CD4-positive, alpha-beta memory T cell (primary cell): Measurements from ENCODE around the gene PGAM2. TPM values are rescaled to one million over a fixed set of nuclear protein-coding genes. Genes with fewer than 3 reads are reported as not detected.

Experiments
- CTCF ChIA-PET: fragments of 350-600 bp; sonication (Branson Sonifier 250); formaldehyde crosslinking; loops from one replicate; lab custom pipeline; 2021; ENCODE audit warnings: inconsistent platforms; ENCODE audit not compliant: partially characterized antibody; lab: Charles Lee
- POLR2A ChIA-PET: fragments of 350-600 bp; sonication (Branson Sonifier 250); formaldehyde crosslinking; loops from one replicate; lab custom pipeline; 2021; ENCODE audit not compliant: partially characterized antibody; lab: Charles Lee
- DNase-seq, 5 donors: peaks; one replicate each; pipeline versions ENCODE4 v3.0.0 to v3.0.0-alpha.2; 2020 to 2022; ENCODE audit warnings: mixed read lengths in 1 of 5
- H3K27ac ChIP-seq: one replicate; pipeline ENCODE4 v1.7.0; 2013; ENCODE audit warnings: low read depth, low read length
- H3K27me3 ChIP-seq: 2 replicates; pipeline ENCODE4 v1.7.0; 2013; ENCODE audit warnings: mild to moderate bottlenecking, low read length, moderate library complexity; ENCODE audit not compliant: insufficient read depth
- H3K36me3 ChIP-seq: 2 replicates; pipeline ENCODE4 v1.7.0; 2013; ENCODE audit warnings: mild to moderate bottlenecking, low read length, moderate library complexity; ENCODE audit not compliant: insufficient read depth
- H3K4me1 ChIP-seq: 2 replicates; pipeline ENCODE4 v1.7.0; 2013; ENCODE audit warnings: mild to moderate bottlenecking, low read length, moderate library complexity; ENCODE audit not compliant: insufficient read depth
- H3K4me3 ChIP-seq, 2 donors: one replicate each; pipeline ENCODE4 v1.7.0; 2013; ENCODE audit warnings: low read length in 2 of 2, mild to moderate bottlenecking in 1 of 2
- H3K9me3 ChIP-seq, 2 donors: one replicate each; pipeline ENCODE4 v1.7.0; 2013; ENCODE audit warnings: low read length in 2 of 2, control low read depth in 1 of 2; ENCODE audit not compliant: control insufficient read depth in 1 of 2
- H3K27ac Mint-ChIP-seq, 7 donors: one replicate each; pipeline ENCODE4 v1.8.0; 2020 to 2021; ENCODE audit warnings: mixed read lengths in 7 of 7, mild to moderate bottlenecking in 6 of 7, inconsistent platforms in 3 of 7, moderate library complexity in 3 of 7
- H3K27me3 Mint-ChIP-seq, 2 donors: one replicate each; pipeline ENCODE4 v1.8.0; 2020 to 2021; ENCODE audit warnings: mixed read lengths in 2 of 2
- H3K36me3 Mint-ChIP-seq, 2 donors: one replicate each; pipeline ENCODE4 v1.8.0; 2020 to 2021; ENCODE audit warnings: mixed read lengths in 2 of 2, inconsistent platforms in 1 of 2, mild to moderate bottlenecking in 1 of 2
- H3K4me1 Mint-ChIP-seq, 4 donors: one replicate each; pipeline ENCODE4 v1.8.0; 2020 to 2021; ENCODE audit warnings: mixed read lengths in 4 of 4, mild to moderate bottlenecking in 1 of 4
- H3K4me3 Mint-ChIP-seq, 8 donors: one replicate each; pipeline ENCODE4 v1.8.0; 2020 to 2021; ENCODE audit warnings: mixed read lengths in 8 of 8, mild to moderate bottlenecking in 7 of 8, moderate library complexity in 6 of 8, inconsistent platforms in 3 of 8
- H3K9me3 Mint-ChIP-seq, 8 donors: one replicate each; pipeline ENCODE4 v1.8.0; 2020 to 2021; ENCODE audit warnings: mixed read lengths in 8 of 8, mild to moderate bottlenecking in 5 of 8, inconsistent platforms in 3 of 8, moderate library complexity in 1 of 8
- intact Hi-C: fragments of 100-400 bp; cut with micrococcal nuclease; formaldehyde crosslinking; loops from one replicate; pipeline ENCODE4 v1.15.1; 2023
- polyA plus RNA-seq, 2 donors: library from polyadenylated mRNA; unstranded; fragments of 300-500 nt; fragmentation: Illumina TruSeq; gene quantifications; one replicate each; pipeline ENCODE4 v1.2.3, GENCODE V29; 2021
- total RNA-seq, 2 experiments: library from RNA; stranded (reverse); gene quantifications; one replicate each; pipeline ENCODE4 v1.2.3, GENCODE V29; 2021

The PGAM2 gene
- total and polyA plus RNA-seq, 4 experiments from 2014 or later: 1.1 to 1.5 TPM; not detected in 2

DNA sequence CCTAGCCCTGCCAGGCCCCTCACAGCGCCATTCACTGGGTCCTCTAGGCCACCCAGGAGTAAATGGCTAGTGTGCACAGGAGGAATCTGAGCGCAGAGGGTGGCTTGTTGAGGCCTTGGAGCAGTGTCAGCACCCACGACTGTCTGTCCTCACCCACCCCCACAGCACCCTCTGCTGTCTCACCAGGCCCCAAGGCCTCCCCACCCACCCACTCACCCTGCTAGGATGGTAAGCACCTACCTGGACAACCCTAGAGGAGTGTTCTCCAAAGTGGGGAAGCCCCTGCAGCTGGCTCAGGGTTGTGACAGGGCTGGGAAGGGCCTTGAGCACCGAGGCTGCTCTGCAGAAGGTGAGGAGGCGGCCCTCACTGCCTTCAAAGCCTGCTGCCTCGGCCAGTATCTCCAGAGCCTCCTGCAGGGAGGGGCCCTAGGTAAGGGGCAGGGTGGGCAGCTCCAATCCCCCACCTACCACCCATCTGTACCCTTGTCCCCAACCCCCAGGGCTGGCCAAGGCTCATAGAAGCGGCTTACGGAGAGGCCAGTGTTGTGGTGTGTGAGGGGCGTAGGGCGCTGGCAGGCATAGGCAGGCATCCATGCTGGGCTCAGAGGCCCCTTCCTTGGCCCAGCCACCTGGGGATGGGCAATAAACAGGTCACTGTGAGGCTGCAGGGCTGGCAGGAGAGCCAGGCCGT, 14.1 kb upstream of the PGAM2 start:
- POLR2A ChIA-PET: interaction anchor here (1.4 to 3.5 kb wide), 2 partner anchors 13 to 35 kb away, joined by 5 to 29 read pairs; partner anchors contain the start of gene DBNL
- H3K36me3 ChIP-seq: peaks cover 48% of the 10 kb centered on the region
- no peak overlapping the region for H3K4me3 Mint-ChIP-seq

DNA sequence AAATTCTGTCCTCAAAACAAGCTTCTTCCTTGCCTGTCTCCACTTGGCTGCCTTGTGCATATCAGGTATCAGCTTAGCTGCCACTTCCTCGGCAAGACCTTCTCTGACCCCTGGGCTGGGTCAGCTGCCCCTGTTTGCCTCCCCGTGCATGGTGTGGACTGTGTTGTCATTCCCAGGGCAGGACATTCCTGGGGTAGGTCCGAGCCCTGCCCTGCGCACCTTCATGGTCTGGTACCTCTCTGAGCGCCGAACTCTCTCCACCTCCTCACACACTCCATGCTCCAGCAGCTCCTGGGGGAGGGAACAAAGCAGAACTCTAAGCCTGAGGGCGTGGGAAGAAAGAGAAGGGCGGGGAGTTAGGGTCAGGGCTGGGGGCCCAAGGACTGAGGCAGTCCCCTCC, 13.2 kb upstream of the PGAM2 start:
- H3K27me3 Mint-ChIP-seq: no peaks in the 10 kb centered on the region
- peaks cover 13 to 37% (median 20%) of the 10 kb centered on the region in 4 donors for H3K4me1 Mint-ChIP-seq
- H3K27ac ChIP-seq: no peak overlapping the region
- H3K27me3 ChIP-seq: no peaks in the 10 kb centered on the region
- no peak overlapping the region for H3K4me3 ChIP-seq
- ChIA-PET CTCF (no interaction called here), POLR2A (interaction anchor here (0.7 to 3.5 kb wide), 3 partner anchors 12 to 34 kb away, joined by 4 to 29 read pairs (median 5); partner anchors contain the start of gene DBNL)
- H3K27ac Mint-ChIP-seq: peak overlapping the region in 2 of 7 donors; percentile 53 to 59
- no peak overlapping the region for H3K4me3 Mint-ChIP-seq
- peaks cover 0 to 2% (median 0%) of the 10 kb centered on the region in 8 donors for H3K9me3 Mint-ChIP-seq
- H3K36me3 ChIP-seq: peaks cover 48% of the 10 kb centered on the region
- H3K9me3 ChIP-seq: no peaks in the 10 kb centered on the region
- peaks cover 23% of the 10 kb centered on the region for H3K4me1 ChIP-seq
- intact Hi-C loops: no loop called here
- peaks cover 20 to 56% of the 10 kb centered on the region in 2 donors for H3K36me3 Mint-ChIP-seq
- no peak for DNase-seq

More for the DNA sequence above, 14.1 kb upstream of the PGAM2 start:
- H3K9me3 ChIP-seq: no peaks in the 10 kb centered on the region
- CTCF ChIA-PET: no interaction called here
- Mint-ChIP-seq H3K4me1 (peaks cover 16 to 42% (median 20%) of the 10 kb centered on the region in 4 donors), H3K27me3 (no peaks in the 10 kb centered on the region), H3K27ac (no peak overlapping the region), H3K36me3 (peaks cover 20 to 53% of the 10 kb centered on the region in 2 donors), H3K9me3 (peaks cover 0 to 2% (median 0%) of the 10 kb centered on the region in 8 donors)
- H3K4me1 ChIP-seq: peaks cover 23% of the 10 kb centered on the region
- H3K27ac ChIP-seq: no peak overlapping the region
- intact Hi-C loops: loop anchor here (5.0 kb wide), 1 partner anchor 493 kb away; the partner anchor contains the start of gene DDX56
- no peak for DNase-seq
- no peak overlapping the region for H3K4me3 ChIP-seq
- H3K27me3 ChIP-seq: no peaks in the 10 kb centered on the region

DNA sequence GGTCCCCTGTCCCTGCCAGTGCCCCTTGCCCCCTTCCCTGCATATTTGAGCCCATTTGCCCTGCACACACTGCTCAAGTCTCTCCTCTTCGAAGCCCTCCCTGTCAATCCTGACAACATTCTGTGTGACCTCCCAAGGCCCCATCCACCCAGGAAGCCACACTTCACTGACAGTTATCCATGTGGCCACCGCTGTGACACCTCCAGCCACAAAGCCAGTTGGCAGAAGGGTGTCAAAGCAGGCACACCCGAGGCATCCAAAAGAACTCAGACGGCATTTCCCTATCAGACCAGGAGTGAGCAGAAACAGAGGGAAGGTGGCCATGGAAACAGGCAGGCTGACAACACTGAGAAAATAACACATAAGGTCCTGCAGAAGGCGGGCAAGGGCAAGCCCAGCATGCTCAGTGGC, 12.3 kb upstream of the PGAM2 start:
- POLR2A ChIA-PET: interaction anchor here (0.7 kb wide), 1 partner anchor 13 kb away, joined by 4 read pairs; no protein-coding TSS in a partner anchor
- H3K36me3 Mint-ChIP-seq: peaks cover 20 to 63% of the 10 kb centered on the region in 2 donors

DNA sequence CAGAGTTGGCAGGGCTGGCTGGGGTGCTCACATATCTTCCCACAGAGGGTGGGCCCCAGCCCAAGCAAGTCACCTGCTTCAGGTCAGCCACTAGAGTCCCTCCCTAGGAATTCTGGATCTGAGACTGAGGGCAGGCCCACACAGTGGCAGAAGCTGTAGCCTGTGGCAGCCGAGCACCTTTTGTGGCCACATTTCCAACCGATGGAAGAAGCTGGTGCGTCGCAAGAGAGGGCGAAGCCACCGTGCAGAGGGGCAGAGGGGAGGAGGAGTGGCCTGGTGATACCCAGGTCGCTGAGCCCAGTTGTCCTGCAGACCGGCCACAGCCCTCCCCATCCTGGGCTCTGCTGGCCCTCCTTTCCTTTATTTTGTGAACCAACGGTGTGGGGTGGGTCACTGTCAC, 11.7 kb upstream of the PGAM2 start:
- Mint-ChIP-seq H3K27me3 (no peaks in the 10 kb centered on the region), H3K9me3 (peaks cover 0 to 2% (median 0%) of the 10 kb centered on the region in 8 donors), H3K27ac (no peak overlapping the region), H3K4me3 (no peak overlapping the region), H3K4me1 (peaks cover 11 to 31% (median 23%) of the 10 kb centered on the region in 4 donors), H3K36me3 (peaks cover 23 to 68% of the 10 kb centered on the region in 2 donors)
- DNase-seq: no peak
- no peaks in the 10 kb centered on the region for H3K9me3 ChIP-seq
- no peak overlapping the region for H3K27ac ChIP-seq
- CTCF ChIA-PET: no interaction called here
- no peak overlapping the region for H3K4me3 ChIP-seq
- intact Hi-C loops: no loop called here
- H3K36me3 ChIP-seq: peaks cover 55% of the 10 kb centered on the region
- peaks cover 23% of the 10 kb centered on the region for H3K4me1 ChIP-seq
- no peaks in the 10 kb centered on the region for H3K27me3 ChIP-seq
- POLR2A ChIA-PET: no interaction called here

More for the DNA sequence above, 12.3 kb upstream of the PGAM2 start:
- Histone ChIP-seq H3K36me3 (peaks cover 53% of the 10 kb centered on the region), H3K9me3 (no peaks in the 10 kb centered on the region), H3K27ac (no peak overlapping the region), H3K27me3 (no peaks in the 10 kb centered on the region), H3K4me3 (no peak overlapping the region), H3K4me1 (peaks cover 23% of the 10 kb centered on the region)
- no peak for DNase-seq
- Mint-ChIP-seq H3K27me3 (no peaks in the 10 kb centered on the region), H3K4me3 (no peak overlapping the region), H3K27ac (peak overlapping the region in 3 of 7 donors; percentile 19 to 48 (median 29)), H3K9me3 (peaks cover 0 to 2% (median 0%) of the 10 kb centered on the region in 8 donors), H3K4me1 (peaks cover 11 to 31% (median 19%) of the 10 kb centered on the region in 4 donors)
- intact Hi-C loops: no loop called here
- CTCF ChIA-PET: no interaction called here

DNA sequence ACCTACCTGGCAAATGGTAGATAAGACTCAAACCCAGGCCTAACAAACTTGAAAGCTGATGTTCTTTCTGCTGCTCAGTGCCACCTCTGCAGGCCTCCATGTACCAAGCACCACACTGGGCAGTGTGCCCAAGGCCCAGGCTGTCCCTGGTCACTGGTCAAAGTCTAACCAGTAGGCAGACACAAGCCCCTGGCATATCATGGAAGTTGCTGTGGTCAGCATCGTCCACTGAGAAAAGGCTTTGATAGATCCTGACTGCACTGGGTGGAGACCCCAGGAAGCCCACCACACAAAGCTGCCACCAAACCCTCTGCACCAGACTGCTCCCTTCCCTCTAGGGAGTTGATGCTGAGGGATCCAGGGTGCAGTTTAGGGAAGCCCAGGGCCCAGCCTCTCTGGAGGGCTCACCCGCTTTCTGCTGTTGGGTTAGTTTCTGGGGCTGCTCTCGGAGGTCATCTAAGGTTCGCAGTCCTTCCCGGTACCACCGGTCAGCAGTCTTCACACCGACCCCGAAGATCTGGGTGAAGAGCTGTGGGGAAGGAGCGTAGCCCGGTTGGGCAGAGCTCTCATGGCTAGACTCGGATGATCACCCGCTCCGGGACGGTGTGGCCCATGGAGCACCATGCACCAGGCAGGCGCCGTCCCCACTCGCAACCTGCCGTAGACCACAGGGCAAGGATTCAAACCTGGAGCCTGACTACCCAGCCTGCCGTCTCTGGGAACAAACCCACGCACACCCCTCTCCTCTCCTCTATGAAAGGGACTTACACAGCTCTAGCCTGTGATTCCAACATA, 10.9 kb upstream of the PGAM2 start:
- Histone ChIP-seq H3K4me1 (peaks cover 19% of the 10 kb centered on the region), H3K36me3 (peaks cover 55% of the 10 kb centered on the region)
- CTCF ChIA-PET: interaction anchor here (0.7 kb wide), 1 partner anchor 764 kb away, joined by 3 read pairs; no protein-coding TSS in a partner anchor

DNA sequence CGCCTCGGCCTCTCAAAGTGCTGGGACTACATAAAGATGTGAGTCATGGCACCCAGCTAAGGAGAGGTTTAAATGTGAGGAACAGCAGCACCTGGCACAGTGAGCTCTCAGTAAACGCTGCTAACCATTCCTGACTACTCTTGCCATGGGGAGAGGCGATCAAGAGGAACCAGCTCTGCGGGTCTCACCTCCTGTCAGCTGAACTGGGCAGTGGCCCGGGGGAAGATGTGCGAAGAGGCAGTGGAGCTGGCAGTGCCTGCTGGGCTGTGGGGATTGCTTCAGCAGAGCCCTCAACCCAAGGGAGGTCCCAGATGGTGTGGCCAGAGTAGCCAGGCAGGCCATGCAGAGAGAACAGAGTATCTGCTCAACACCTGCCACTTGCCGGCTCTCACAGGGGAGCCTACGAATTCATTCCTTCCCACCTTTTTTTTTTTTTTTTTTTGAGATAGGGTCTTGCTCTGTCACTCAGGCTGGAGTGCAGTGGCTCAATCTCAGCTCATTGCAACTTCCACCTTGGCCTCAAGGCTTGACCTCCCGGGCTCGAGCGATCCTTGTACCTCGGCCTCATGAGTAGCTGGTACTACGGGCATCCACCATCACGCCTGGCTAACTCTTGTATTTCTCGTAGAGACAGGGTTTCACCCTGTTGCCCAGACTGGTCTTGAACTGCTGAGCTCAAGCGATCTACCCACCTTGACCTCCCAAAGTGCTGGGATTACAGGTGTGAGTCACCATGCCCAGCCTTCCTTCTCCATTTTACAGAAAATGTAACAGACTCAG, 10.1 kb upstream of the PGAM2 start:
- POLR2A ChIA-PET: interaction anchor here (0.6 to 1.5 kb wide), 3 partner anchors 9 to 121 kb away, joined by 3 to 7 read pairs (median 3); partner anchors contain the start of gene PGAM2
- H3K9me3 ChIP-seq: no peaks in the 10 kb centered on the region
- no peak overlapping the region for H3K4me3 Mint-ChIP-seq
- no peak overlapping the region for H3K27ac ChIP-seq
- DNase-seq: no peak
- H3K27me3 ChIP-seq: no peaks in the 10 kb centered on the region
- H3K36me3 Mint-ChIP-seq: peaks cover 18 to 57% of the 10 kb centered on the region in 2 donors
- peak overlapping the region in 2 of 7 donors; percentile 24 to 47 for H3K27ac Mint-ChIP-seq
- H3K36me3 ChIP-seq: peaks cover 55% of the 10 kb centered on the region
- no peaks in the 10 kb centered on the region for H3K9me3 Mint-ChIP-seq
- H3K4me1 Mint-ChIP-seq: peaks cover 4 to 20% (median 12%) of the 10 kb centered on the region in 4 donors
- intact Hi-C loops: no loop called here
- H3K27me3 Mint-ChIP-seq: no peaks in the 10 kb centered on the region
- CTCF ChIA-PET: interaction anchor here (0.7 to 0.8 kb wide), 2 partner anchors 23 to 765 kb away, joined by 3 read pairs; no protein-coding TSS in a partner anchor
- H3K4me1 ChIP-seq: peaks cover 11% of the 10 kb centered on the region
- H3K4me3 ChIP-seq: no peak overlapping the region

More for the DNA sequence above, 10.9 kb upstream of the PGAM2 start:
- peaks cover 10 to 28% (median 19%) of the 10 kb centered on the region in 4 donors for H3K4me1 Mint-ChIP-seq
- no peak overlapping the region for H3K27ac ChIP-seq
- no peak overlapping the region for H3K4me3 Mint-ChIP-seq
- H3K27me3 ChIP-seq: no peaks in the 10 kb centered on the region
- no peaks in the 10 kb centered on the region for H3K9me3 ChIP-seq
- no peak overlapping the region for H3K4me3 ChIP-seq
- H3K36me3 Mint-ChIP-seq: peaks cover 23 to 65% of the 10 kb centered on the region in 2 donors
- peaks cover 0 to under 1% (median 0%) of the 10 kb centered on the region in 8 donors for H3K9me3 Mint-ChIP-seq
- no peak for DNase-seq
- intact Hi-C loops: no loop called here
- POLR2A ChIA-PET: interaction anchor here (0.8 to 1.5 kb wide), 2 partner anchors 10 to 31 kb away, joined by 3 to 7 read pairs; partner anchors contain the start of gene PGAM2
- no peaks in the 10 kb centered on the region for H3K27me3 Mint-ChIP-seq
- H3K27ac Mint-ChIP-seq: peak overlapping the region in 1 of 7 donors; percentile 24
